HG03432 (cell line): ENCODE results near the gene TMEM187.

ENCODE experiments used
- ATAC-seq: cut with Tn5 transposase; IDR thresholded peaks from one replicate; pipeline ENCODE4 v1.9.1; 2021; ENCODE audit warnings: mild to moderate bottlenecking, moderate library complexity; ENCODE audit not compliant: unreplicated experiment

Gene TMEM187

GRCh38 chrX:153934762-153935325 is 37.7 kb upstream of the TMEM187 start, which contains the start of gene NAA10:
Gene NAA10, minus strand, starts transcription at chrX:153935037. Its CDS starts 133 bp downstream, at chrX:153934904.
- ATAC-seq = peak; percentile 91

- peak; percentile 23 for ATAC-seq
Observed at GRCh38 chrX:153935326-153935851, 37.2 kb upstream of the TMEM187 start.

GRCh38 chrX:153937056-153937455 is 35.5 kb upstream of the TMEM187 start:
- ATAC-seq = no peak

GRCh38 chrX:153938226-153938786 is 34.2 kb upstream of the TMEM187 start:
- no peak for ATAC-seq

GRCh38 chrX:153939573-153939972 is 33.0 kb upstream of the TMEM187 start:
- no peak for ATAC-seq

- ATAC-seq = no peak
Observed at GRCh38 chrX:153941336-153942252, 31.0 kb upstream of the TMEM187 start.

- ATAC-seq = no peak
Observed at GRCh38 chrX:153944140-153944799, 28.3 kb upstream of the TMEM187 start, which contains the start of gene RENBP. Gene RENBP, minus strand, starts transcription at chrX:153944643. Its CDS starts 33 bp downstream, at chrX:153944610.

- no peak for ATAC-seq
Observed at GRCh38 chrX:153944800-153945150, 27.8 kb upstream of the TMEM187 start.

GRCh38 chrX:153945956-153946943 is 26.3 kb upstream of the TMEM187 start:
- ATAC-seq = no peak

- ATAC-seq = peak; percentile 65
Observed at GRCh38 chrX:153947009-153947769, 25.4 kb upstream of the TMEM187 start.

GRCh38 chrX:153948002-153948466 is 24.5 kb upstream of the TMEM187 start:
- no peak for ATAC-seq

GRCh38 chrX:153948847-153949805 is 23.4 kb upstream of the TMEM187 start:
- no peak for ATAC-seq

- no peak for ATAC-seq
Observed at GRCh38 chrX:153950127-153950526, 22.4 kb upstream of the TMEM187 start.

GRCh38 chrX:153951683-153952372 is 20.7 kb upstream of the TMEM187 start:
- no peak for ATAC-seq

GRCh38 chrX:153952373-153953026 is 20.1 kb upstream of the TMEM187 start:
- no peak for ATAC-seq

- ATAC-seq = no peak
Observed at GRCh38 chrX:153953342-153953830, 19.2 kb upstream of the TMEM187 start.
